Loucy (cell line): ENCODE results near the gene HTD2.

ENCODE experiments used
- H2AFZ ChIP-seq: fragments of 200-600 bp; sonication (generic); 2 replicates; pipeline ENCODE4 v1.6.0; 2016; ENCODE audit warnings: antibody characterized with exemption, mild to moderate bottlenecking, low read length, moderate library complexity
- H3F3A ChIP-seq: fragments of 200-600 bp; 2 replicates; pipeline ENCODE4 v1.6.0; 2016; ENCODE audit warnings: antibody characterized with exemption, low read depth, mild to moderate bottlenecking
- H3K27me3 ChIP-seq: fragments of 200-600 bp; sonication (generic); 2 replicates; pipeline ENCODE4 v1.6.1; 2014; ENCODE audit warnings: low read length, mild to moderate bottlenecking; ENCODE audit not compliant: insufficient read depth, poor library complexity, severe bottlenecking
- H3K36me3 ChIP-seq: fragments of 200-600 bp; sonication (generic); 2 replicates; pipeline ENCODE4 v1.6.1; 2016; ENCODE audit warnings: low read length; ENCODE audit not compliant: insufficient read depth
- H3K4me1 ChIP-seq: fragments of 200-600 bp; sonication (generic); 2 replicates; pipeline ENCODE4 v1.5.1; 2014; ENCODE audit warnings: low read length, mild to moderate bottlenecking; ENCODE audit not compliant: insufficient read depth, poor library complexity, severe bottlenecking
- H3K4me2 ChIP-seq: fragments of 200-600 bp; sonication (generic); 2 replicates; pipeline ENCODE4 v1.6.0; 2014; ENCODE audit warnings: antibody characterized with exemption, low read length, low read depth, mild to moderate bottlenecking; ENCODE audit not compliant: poor library complexity, severe bottlenecking
- H3K4me3 ChIP-seq: fragments of 200-600 bp; sonication (generic); 2 replicates; pipeline ENCODE4 v1.5.1; 2014; ENCODE audit warnings: low read length, mild to moderate bottlenecking, mixed read lengths; ENCODE audit not compliant: poor library complexity, severe bottlenecking
- H3K79me2 ChIP-seq: fragments of 200-600 bp; sonication (generic); 2 replicates; pipeline ENCODE4 v1.6.1; 2014; ENCODE audit warnings: low read length; ENCODE audit not compliant: insufficient read depth
- H3K9ac ChIP-seq: fragments of 200-600 bp; sonication (generic); 2 replicates; pipeline ENCODE4 v1.6.0; 2014; ENCODE audit warnings: mild to moderate bottlenecking, low read depth, low read length, moderate library complexity; ENCODE audit not compliant: poor library complexity, severe bottlenecking
- H3K9me2 ChIP-seq: fragments of 200-600 bp; sonication (generic); replicated peaks from 2 replicates; pipeline ENCODE4 v1.6.1; 2016; ENCODE audit warnings: low read depth, low read length, mixed read lengths
- H3K9me3 ChIP-seq: fragments of 200-600 bp; sonication (generic); 2 replicates; pipeline ENCODE4 v1.6.1; 2014; ENCODE audit warnings: mild to moderate bottlenecking, antibody characterized with exemption, low read length, low read depth; ENCODE audit not compliant: insufficient read depth
- H4K20me1 ChIP-seq: fragments of 200-600 bp; sonication (generic); 2 replicates; pipeline ENCODE4 v1.6.0; 2014; ENCODE audit warnings: antibody characterized with exemption, low read length, mild to moderate bottlenecking; ENCODE audit not compliant: insufficient read depth, poor library complexity, severe bottlenecking
- EZH2phosphoT487 ChIP-seq: fragments of 200-600 bp; IDR thresholded peaks from 2 replicates; pipeline ENCODE4 v1.6.1; 2018; ENCODE audit warnings: antibody characterized with exemption, mild to moderate bottlenecking, moderate library complexity, borderline replicate concordance
- TF ChIP-seq, protein P1 (sequence below): fragments of 200-600 bp; sonication (generic); conservative IDR thresholded peaks from 2 replicates; pipeline ENCODE4 v1.5.1; 2014; ENCODE audit warnings: mild to moderate bottlenecking, antibody characterized with exemption, low read length

HTD2 gene

DNA sequence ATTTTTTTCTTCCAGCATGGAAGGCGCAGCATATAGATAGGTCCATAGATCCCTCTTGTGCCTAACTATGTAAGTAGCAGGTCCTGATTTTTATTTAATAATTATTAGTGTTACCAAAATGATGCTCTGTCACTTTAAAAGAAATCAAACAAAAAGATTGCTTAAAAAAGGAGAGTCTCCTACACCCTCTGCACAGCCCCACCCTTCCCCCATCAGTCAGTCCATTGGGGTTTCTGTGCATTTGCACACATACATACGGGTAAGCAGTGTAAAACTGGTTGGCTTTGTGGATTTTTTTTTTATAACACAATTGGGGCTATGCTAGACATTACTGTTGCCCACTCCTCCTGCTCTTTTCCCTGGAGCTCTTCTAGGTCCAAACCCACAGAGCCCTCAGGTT, 7.2 kb upstream of the HTD2 start:
- no peaks in the 10 kb centered on the region for H3F3A ChIP-seq
- no peaks in the 10 kb centered on the region for H3K36me3 ChIP-seq
- no peaks in the 10 kb centered on the region for H3K9me3 ChIP-seq
- no peak overlapping the region for H2AFZ ChIP-seq
- no peak overlapping the region for H3K9ac ChIP-seq
- no peaks in the 10 kb centered on the region for H3K4me1 ChIP-seq
- H3K27me3 ChIP-seq = no peaks in the 10 kb centered on the region
- no peaks in the 10 kb centered on the region for H3K9me2 ChIP-seq
- no peaks in the 10 kb centered on the region for H4K20me1 ChIP-seq
- H3K4me2 ChIP-seq = no peak overlapping the region
- H3K4me3 ChIP-seq = no peak overlapping the region
- H3K79me2 ChIP-seq = no peaks in the 10 kb centered on the region
- TF ChIP-seq EZH2phosphoT487 = no peak
- TF ChIP-seq, protein P1, sequence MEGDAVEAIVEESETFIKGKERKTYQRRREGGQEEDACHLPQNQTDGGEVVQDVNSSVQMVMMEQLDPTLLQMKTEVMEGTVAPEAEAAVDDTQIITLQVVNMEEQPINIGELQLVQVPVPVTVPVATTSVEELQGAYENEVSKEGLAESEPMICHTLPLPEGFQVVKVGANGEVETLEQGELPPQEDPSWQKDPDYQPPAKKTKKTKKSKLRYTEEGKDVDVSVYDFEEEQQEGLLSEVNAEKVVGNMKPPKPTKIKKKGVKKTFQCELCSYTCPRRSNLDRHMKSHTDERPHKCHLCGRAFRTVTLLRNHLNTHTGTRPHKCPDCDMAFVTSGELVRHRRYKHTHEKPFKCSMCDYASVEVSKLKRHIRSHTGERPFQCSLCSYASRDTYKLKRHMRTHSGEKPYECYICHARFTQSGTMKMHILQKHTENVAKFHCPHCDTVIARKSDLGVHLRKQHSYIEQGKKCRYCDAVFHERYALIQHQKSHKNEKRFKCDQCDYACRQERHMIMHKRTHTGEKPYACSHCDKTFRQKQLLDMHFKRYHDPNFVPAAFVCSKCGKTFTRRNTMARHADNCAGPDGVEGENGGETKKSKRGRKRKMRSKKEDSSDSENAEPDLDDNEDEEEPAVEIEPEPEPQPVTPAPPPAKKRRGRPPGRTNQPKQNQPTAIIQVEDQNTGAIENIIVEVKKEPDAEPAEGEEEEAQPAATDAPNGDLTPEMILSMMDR = no peak

DNA sequence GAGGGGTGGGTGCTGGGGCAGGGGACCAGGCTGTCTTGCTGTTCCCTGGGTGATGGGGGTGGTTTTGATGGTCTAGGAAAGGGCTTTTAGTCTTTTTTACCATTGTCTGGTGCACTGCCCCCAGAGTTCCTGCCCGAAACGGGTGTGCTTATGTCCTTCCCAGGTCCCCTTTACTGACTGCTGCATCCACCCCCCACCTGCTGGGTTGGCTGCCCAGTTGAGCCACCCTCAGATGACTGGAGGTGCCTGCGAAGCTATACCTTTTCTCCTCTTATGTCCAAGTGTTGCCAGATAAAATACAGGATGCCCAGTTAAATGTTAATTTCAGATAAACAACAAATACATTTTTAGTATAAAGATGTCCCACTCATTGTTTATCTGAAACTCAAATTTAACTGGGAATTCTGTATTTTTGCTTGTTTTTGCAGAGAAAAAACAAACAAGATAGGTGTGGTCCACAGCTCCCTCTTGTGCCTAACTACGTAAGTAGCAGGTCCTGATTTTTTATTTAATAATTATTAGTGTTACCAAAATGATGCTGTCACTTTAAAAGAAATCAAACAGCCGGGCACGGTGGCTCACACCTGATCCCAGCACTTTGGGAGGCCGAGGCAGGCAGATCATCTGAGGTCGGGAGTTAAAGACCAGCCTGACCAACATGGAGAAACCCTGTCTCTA, 6.3 kb upstream of the HTD2 start:
- no peaks in the 10 kb centered on the region for H4K20me1 ChIP-seq
- no peak overlapping the region for H3K4me3 ChIP-seq
- no peaks in the 10 kb centered on the region for H3K9me2 ChIP-seq
- H3K79me2 ChIP-seq = no peaks in the 10 kb centered on the region
- no peaks in the 10 kb centered on the region for H3K9me3 ChIP-seq
- no peak for TF ChIP-seq EZH2phosphoT487
- TF ChIP-seq, protein P1 = peak; percentile 69
- no peak overlapping the region for H3K4me2 ChIP-seq
- H2AFZ ChIP-seq = no peak overlapping the region
- H3K4me1 ChIP-seq = no peaks in the 10 kb centered on the region
- H3F3A ChIP-seq = no peaks in the 10 kb centered on the region
- H3K36me3 ChIP-seq = no peaks in the 10 kb centered on the region
- H3K9ac ChIP-seq = no peak overlapping the region
- H3K27me3 ChIP-seq = no peaks in the 10 kb centered on the region

GRCh38 chr3:58307639-58308215, 1.4 kb downstream of the HTD2 start:
- Histone ChIP-seq H2AFZ (no peak overlapping the region), H3K36me3 (peaks cover 20% of the 10 kb centered on the region; the same call in 1 of the 2 replicates)
- TF ChIP-seq, protein P1 = peak; percentile 72
- TF ChIP-seq EZH2phosphoT487 = no peak

More at GRCh38 chr3:58307639-58308215, 1.4 kb downstream of the HTD2 start:
- Histone ChIP-seq H3K4me3 (peak overlapping the region; percentile 83), H3F3A (no peaks in the 10 kb centered on the region), H3K9me2 (no peaks in the 10 kb centered on the region), H4K20me1 (peaks cover 36% of the 10 kb centered on the region), H3K4me1 (peaks cover 16% of the 10 kb centered on the region), H3K79me2 (peaks cover 53% of the 10 kb centered on the region), H3K4me2 (peak overlapping the region; percentile 92), H3K9ac (peak overlapping the region; percentile 90), H3K27me3 (no peaks in the 10 kb centered on the region), H3K9me3 (no peaks in the 10 kb centered on the region)
